ENCODE measurements around the gene CCDC13.

Gene CCDC13

DNA sequence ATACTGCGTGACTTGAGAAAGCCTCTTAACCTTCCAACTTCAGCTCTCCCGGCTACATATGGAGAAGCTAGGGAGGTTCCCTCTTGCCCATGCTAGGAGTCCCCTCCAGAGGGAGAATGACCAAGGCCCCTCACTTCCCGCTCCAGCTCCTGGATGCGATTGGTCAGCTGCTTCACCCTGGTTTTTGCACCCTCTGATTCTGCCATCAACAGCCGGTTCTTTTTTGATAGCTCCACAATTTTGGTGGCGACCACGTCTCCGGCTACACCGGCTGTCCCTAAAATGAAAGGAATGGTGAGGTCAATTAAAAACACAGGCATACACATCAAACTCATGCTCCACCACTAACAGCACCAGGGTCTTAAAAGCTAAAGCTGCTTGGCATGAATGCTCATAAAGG is 20.6 kb downstream of the CCDC13 start:
- DNase-seq (ENCODE audit: low read depth, low spot score), result no peak

DNA sequence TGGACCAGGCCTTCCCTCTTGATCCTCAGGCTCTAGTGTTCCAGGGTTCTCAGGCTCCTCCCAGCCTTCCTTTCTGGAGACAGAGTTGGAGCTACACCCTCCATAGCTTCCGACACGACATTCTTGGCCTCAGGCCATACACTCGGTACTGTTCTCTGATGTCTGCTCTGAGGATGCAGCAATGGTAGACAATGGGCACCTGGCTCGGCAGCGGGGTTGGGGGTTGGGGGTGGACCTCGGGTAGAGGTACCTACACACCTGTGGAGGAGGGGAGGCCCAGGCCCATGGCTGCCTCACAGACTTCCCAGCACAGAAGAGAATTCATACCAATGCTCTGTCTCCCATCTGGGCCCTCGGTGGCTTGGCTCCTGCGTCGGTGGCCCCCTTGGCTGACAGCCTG is 21.4 kb downstream of the CCDC13 start:
- no peak for DNase-seq (ENCODE audit: low read depth, low spot score)

DNA sequence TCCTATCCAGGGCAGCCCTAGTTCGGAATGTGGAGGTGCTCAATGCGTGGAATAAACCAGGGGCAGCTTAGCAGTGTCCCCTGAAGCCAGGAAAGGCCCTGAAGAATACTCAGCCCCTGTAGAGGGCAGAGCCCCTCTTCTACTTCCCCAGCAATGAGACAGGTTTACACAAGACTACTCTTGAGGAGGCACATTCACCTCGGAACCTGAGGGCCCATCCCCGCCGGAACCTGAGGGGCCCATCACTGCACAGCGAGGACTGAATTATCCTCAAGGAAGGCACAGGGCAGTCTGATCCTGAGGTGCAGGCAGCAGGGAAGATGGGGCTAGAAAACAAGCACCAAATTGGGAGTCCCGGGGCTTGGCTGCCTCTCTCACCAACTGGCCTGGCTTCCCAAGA is 22.2 kb downstream of the CCDC13 start:
- DNase-seq (ENCODE audit: low read depth, low spot score), result no peak

- DNase-seq (ENCODE audit: low read depth, low spot score), result peak; percentile 35
These were observed 23.3 kb downstream of the CCDC13 start for GRCh38 chr3:42749753-42750231.

DNA sequence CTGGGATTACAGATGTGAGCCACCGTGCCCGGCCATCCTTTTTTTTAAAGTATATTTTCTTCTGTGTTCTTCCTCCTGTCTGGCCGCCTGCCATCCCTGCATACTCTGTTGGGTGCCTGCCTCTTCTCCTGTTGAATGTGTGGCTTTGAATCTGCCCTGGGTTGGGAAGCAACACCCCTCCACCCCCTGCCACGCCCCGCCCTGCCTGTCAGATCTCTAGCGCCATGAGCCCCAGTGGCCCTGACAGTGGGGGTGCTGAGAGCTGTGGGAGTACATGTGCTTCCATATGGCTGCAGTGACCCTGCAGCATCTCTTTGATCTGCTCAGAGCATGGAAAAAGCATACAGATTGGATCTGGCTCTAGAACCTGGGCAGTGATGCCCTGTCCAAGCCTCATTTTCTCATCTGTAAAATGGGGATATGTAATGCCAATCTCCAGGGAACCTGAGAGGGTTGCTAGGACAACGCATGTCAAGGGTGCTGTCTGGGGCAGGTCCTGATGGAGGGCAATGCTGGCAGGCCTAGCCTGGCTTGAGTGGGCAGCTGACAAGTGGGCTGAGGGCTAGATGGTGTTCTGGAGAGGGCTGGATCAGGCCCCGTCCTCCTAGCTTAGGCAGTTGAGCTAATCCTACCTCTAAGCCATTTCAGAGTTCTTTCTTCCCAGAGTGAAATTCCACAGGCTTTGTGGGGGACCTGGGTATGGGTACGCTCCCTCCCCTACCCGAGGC is 23.9 kb downstream of the CCDC13 start:
- DNase-seq (ENCODE audit: low read depth, low spot score), result no peak

DNA sequence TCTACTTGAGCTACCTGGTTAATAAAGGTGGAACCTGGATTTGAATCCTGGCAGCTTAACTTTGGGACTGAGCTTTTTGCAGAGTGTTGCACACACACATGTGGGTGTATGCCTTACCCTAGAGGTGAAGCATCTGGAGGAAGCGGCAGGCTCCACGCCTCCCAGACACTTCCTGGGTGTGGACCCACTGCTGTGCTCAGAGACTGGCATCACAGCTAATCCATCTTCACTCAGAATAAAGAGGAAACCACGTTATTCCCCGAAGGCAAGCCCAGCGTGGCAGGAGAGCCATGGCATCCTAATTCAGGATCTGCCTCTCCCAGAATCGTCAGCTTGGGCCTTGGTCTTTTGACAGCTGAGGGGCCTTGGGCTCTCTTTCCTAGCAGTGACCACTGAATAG is 25.5 kb downstream of the CCDC13 start:
- DNase-seq (ENCODE audit: low read depth, low spot score), result no peak

DNA sequence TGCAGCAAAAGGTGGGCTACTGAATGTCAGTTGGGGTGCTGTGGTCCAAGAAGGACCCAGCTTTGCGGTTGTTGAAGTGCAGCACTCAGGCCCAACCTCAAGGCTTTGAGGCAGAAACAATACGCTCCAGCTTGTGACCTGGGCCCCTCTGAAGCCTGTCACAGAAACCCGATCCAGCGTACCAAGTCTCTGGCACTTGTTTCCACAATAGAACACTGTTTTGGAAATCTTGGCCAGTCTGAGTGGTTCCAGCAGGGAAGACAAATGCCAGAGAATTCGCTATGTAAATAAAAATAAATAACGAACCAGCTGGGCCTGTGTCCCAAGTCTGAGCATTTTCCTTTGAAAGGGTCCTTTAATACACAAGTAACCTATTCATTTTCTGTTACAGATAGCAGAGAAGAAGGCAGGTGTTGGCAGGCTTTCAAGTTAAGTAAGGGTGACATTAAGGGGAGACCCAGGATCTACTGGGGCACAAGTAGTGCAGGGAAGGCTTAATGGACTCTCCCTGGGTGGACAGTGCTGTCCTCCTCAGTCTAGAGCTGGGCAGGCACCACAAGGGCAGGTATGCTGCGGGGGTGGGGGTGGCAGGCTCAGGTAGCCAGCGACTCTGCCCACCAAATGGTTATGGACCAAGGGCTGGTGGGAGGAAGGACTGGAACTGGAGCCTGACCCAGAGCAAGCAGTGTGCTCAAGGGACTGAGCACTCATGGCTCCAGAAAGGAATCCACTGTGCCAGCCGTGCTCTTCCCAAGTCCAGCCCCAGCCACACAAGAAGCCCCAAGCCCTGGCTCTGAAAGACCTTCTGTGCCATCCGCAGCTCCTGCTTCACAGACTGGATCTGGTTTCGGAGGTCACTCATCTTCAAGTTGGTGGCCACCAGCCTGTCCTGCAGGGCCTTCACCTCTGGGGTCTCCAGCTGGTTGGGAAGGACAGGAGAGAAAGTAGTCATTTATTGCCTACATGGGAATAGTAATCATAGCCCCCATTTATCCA is 26.3 kb downstream of the CCDC13 start:
- no peak for DNase-seq (ENCODE audit: low read depth, low spot score)

DNA sequence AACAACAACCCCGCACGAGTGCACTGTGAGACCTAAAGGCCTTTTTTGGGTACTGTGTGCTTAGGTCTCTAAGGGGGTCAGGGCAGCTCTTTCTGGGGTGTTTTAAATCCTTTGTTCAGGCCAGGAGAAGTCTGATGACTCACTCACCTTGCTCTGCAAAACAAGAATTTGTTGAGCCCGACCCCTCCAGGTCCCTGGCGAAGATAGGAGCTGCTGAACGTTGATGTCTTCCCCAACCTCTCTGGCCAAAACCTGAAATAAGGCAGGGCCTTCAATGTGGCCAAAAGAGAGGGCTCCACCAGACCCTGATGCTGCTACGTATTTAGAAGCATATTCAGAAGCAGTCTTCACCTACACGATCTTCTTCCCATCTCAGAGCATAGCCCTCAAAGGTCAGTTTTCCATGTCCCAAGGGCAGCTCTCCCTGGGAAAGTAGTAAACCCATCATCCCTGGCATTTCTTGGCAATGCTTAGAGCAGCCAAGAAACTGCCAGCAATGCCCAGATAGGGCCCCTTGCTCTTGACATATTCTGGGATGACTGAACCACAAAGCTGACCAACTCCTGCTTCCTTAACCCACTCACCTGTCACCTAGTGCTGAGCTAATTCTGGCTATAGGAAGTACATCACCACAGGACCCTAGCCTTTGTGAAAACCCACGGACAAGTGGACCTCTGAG is 27.1 kb downstream of the CCDC13 start:
- DNase-seq (ENCODE audit: low read depth, low spot score), result no peak

- no peak for DNase-seq (ENCODE audit: low read depth, low spot score)
These were observed 27.7 kb downstream of the CCDC13 start for GRCh38 chr3:42745291-42745745.

DNA sequence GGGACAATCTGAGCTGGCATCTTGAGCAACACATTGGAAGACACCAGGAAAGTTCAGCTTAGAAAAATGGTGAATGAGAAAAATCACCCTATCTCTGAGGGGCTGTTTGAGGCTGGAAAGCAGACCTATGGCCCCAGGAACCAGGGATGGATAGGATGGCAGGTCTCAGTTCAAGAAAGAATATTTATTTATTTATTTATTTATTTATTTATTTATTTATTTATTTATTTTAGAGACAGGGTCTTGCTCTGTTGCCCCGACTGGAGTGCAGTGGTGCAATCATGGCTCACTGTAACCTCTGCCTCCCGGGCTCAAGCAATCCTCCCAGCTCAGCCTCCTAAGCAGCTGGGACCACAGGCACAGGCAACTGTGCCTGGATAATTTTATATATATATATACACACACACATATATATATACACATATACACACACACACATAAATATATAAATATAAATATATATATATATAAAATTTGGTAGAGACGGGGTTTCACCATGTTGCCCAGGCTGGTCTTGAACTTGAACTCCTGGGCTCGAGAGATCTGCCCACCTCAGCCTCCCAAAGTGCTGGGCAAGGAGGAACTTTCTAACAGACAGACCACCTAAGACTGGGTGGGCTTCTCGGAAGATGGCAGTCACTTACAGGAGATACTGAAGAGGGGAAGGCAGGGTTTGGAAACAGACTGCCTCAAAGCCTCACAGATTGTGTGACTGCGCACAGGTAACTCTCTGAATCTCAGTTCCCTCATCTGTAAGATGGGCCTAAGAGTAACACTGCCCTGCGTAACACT is 29.7 kb downstream of the CCDC13 start:
- DNase-seq (ENCODE audit: low read depth, low spot score), result no peak

DNA sequence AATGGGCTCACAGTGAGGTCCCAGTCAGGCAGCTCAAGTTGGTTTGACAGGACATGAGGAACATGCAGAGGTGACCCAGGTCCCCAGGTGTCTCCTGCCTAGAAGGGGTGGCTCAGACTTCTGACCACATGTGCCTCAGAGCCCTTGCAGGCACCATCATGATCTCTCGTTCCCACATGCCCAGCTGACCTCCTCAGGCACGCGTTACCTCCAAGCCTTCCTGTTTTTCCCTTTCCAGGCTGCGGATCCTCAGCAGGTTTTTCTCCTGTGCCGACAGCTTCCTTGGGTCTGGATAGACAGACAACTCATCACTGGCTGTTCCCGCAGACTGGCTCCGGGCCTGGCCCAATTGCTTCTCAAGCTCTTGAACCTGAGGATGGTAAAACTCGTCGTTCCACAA is 30.4 kb downstream of the CCDC13 start:
- no peak for DNase-seq (ENCODE audit: low read depth, low spot score)

DNA sequence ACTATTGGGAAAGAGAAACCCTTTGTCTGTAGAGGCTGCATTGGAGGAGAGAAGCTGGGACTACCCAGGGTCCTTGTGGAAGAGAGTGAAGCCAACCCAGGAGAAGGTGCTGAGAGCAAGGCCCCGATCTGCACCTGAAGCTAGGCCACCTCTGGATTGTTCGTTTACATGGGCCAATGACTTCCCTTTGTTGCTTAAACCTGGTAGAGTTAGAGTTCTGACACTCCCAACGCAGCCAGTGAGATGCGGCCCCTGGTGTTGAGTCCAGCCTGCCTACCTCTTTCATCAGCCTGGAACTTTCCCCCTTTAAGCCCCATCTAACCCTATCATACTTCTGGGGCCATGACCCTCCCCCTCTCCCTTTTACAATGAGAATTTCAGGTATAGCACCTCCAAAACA is 30.8 kb downstream of the CCDC13 start:
- no peak for DNase-seq (ENCODE audit: low read depth, low spot score)

DNA sequence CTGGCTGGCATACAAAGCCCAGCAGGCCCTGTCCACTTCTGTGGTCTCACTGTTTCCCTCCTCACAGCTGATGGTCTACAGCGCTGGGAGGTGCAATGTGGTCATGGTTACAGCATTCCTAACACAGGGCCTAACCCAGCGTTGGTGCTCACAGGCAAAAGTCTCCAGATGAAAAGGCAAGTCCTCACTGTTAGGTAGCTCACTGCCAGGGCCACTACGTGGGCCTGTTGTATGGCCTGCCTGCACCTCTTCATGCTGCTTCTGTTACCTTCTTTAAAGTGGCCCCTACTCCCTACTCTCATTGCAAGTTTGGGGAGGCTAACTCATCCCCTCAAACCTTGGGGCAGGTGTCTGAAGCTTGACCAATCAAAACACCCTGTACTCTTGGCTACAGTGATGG is 31.3 kb downstream of the CCDC13 start:
- DNase-seq (ENCODE audit: low read depth, low spot score), result no peak

GRCh38 chr3:42739401-42740158 is 33.5 kb downstream of the CCDC13 start:
- no peak for DNase-seq (ENCODE audit: low read depth, low spot score)

DNA sequence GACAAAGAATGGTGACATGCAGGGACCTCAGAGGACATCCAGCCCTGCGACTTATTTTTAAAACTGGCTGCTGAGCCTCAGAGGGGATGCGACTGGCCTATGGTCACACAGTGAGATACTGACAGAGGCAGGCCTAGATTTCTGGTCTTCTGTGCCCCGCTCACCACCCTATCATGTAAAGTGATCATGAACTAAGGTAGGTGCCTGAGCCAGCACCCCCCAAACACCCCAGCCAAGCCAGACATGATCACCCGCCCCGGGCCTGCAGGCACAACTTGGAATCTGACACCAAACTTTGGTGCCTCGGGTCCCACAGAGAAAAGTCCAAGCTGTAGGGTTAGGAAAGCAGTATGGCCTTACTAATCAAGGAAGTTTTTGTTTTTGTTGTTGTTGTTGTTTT is 36.5 kb downstream of the CCDC13 start:
- DNase-seq (ENCODE audit: low read depth, low spot score), result no peak

- DNase-seq (ENCODE audit: low read depth, low spot score), result no peak
These were observed 37.0 kb downstream of the CCDC13 start for GRCh38 chr3:42736081-42736480.

- no peak for DNase-seq (ENCODE audit: low read depth, low spot score)
These were observed 37.4 kb downstream of the CCDC13 start for GRCh38 chr3:42735615-42736014.

DNA sequence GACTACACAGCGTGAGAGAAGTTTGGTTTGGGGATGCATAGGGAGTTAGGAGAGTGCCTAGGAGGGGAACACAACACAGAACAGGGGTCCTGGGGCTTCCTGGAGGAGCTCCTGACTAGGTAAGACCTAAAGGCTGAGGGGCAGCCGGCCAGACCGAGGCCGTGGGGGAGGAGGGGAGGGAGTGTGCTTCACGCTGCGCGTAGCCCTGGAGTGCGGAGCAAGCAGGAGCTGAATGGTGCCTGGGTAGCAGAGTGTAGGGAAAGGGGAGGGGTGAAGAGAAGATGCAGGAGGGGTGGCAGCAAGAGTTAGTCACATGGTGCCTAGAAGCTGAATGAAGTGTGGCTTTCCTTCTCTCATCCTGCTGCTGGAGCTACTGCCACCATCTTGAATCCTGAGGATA is 38.0 kb downstream of the CCDC13 start:
- DNase-seq (ENCODE audit: low read depth, low spot score), result no peak

DNA sequence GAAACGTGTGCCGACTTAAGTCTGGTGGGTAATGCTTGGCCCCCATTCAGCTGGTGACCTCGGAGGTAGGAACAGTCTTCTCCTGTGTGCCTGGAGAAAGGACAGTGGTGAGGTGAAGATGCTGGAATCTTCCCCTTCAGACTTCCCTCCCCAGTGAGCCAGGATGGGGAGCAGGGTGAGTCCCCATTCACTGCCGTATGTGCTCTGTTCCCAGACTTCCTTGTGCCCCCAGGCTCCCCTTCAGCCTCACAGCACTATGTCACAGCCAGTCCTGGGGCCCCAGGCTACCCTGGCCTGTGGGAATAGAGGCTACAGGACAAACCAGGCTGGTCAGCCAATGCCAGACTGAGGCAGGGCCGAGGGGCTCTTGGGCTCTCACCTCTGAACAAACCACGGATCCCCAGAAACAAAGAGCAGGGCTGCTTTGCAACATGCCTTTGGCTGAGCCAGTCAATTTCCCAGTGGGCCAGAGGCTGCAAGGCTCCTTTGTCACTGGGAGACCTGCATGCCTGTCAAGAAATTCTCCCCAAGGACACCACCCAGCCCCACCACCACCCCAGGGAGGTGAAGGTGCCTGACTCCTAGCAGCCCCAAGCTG is 38.7 kb downstream of the CCDC13 start:
- no peak for DNase-seq (ENCODE audit: low read depth, low spot score)
